OCI-LY7 (cell line): ENCODE measurements around the gene STPG4.

Experiments
- CTCF ChIP-seq: fragments of 200-600 bp; sonication (generic); conservative IDR thresholded peaks from 2 replicates; pipeline ENCODE4 v1.5.1; 2014; ENCODE audit warnings: mild to moderate bottlenecking, antibody characterized with exemption, low read length, moderate library complexity, mixed read lengths
- EZH2phosphoT487 ChIP-seq: fragments of 200-600 bp; sonication (generic); IDR thresholded peaks from 2 replicates; pipeline ENCODE4 v1.6.1; 2018; ENCODE audit warnings: low read depth, borderline replicate concordance, mild to moderate bottlenecking, mixed run types, antibody characterized with exemption, low read length, moderate library complexity, mixed read lengths

- TF ChIP-seq CTCF (no peak), EZH2phosphoT487 (no peak)
Measured at GRCh38 chr2:47043891-47044239, 111.2 kb downstream of the STPG4 start.
